SK-N-SH (cell line): ENCODE results near the gene ATP13A3. TPM values are rescaled to one million over a fixed set of nuclear protein-coding genes. Genes with fewer than 3 reads are reported as not detected.

Experiments used
- CTCF ChIA-PET: fragments of 300-600, 350-600 bp; formaldehyde crosslinking; extraction: SDS; loops from one replicate; lab custom pipeline; 2021; lab: Yijun Ruan, JAX
- POLR2A ChIA-PET: fragments of 350-600 bp; sonication (Branson Sonifier 250); formaldehyde crosslinking; extraction: SDS; loops from one replicate; lab custom pipeline; 2020; ENCODE audit warnings: antibody characterized with exemption, inconsistent platforms; lab: Yijun Ruan, JAX
- DNase-seq: peaks from one replicate; pipeline ENCODE4 v3.0.0; 2012
- H2AFZ ChIP-seq: fragments of 200-600 bp; sonication (generic); 2 replicates; pipeline ENCODE4 v1.8.1; 2016; ENCODE audit warnings: antibody characterized with exemption, mild to moderate bottlenecking, low read depth
- H3F3A ChIP-seq: fragments of 200-600 bp; sonication (generic); replicated peaks from 2 replicates; pipeline ENCODE3; 2016; ENCODE audit warnings: antibody characterized with exemption, mild to moderate bottlenecking; ENCODE audit not compliant: insufficient read depth
- H3K27ac ChIP-seq, 2 experiments: fragments of 200-500 bp in 1 of 2; fragments of 200-600 bp in 1 of 2; sonication (Bioruptor generic) in 1 of 2; sonication (generic), shearing (Covaris generic) in 1 of 2; 2 replicates each; pipeline versions ENCODE4 v1.5.1 to v1.6.1; 2014 to 2016; ENCODE audit warnings: low read depth in 2 of 2, inconsistent platforms in 1 of 2, low read length in 1 of 2, mild to moderate bottlenecking in 1 of 2, mixed read lengths in 1 of 2
- H3K27me3 ChIP-seq: fragments of 200-600 bp; sonication (generic), shearing (Covaris generic); 2 replicates; pipeline ENCODE4 v1.6.1; 2016; ENCODE audit warnings: mixed run types; ENCODE audit not compliant: insufficient read depth
- H3K36me3 ChIP-seq, 2 experiments: fragments of 200-500 bp in 1 of 2; fragments of 200-600 bp in 1 of 2; sonication (Bioruptor generic) in 1 of 2; sonication (generic) in 1 of 2; replicated peaks in 1 of 2; 2 replicates each; pipeline versions ENCODE3 to v1.5.1; 2014 to 2016; ENCODE audit warnings: low read length in 1 of 2, mild to moderate bottlenecking in 1 of 2; ENCODE audit not compliant: insufficient read depth in 2 of 2, control insufficient read depth in 1 of 2
- H3K4me1 ChIP-seq, 2 experiments: fragments of 200-500 bp in 1 of 2; fragments of 200-600 bp in 1 of 2; sonication (Bioruptor generic) in 1 of 2; sonication (generic), shearing (Covaris generic) in 1 of 2; 2 replicates each; pipeline versions ENCODE4 v1.5.1 to v1.6.1; 2014 to 2016; ENCODE audit warnings: low read depth in 1 of 2, low read length in 1 of 2, mixed run types in 1 of 2; ENCODE audit not compliant: insufficient read depth in 2 of 2, control insufficient read depth in 1 of 2
- H3K4me2 ChIP-seq: fragments of 200-600 bp; sonication (generic), shearing (Covaris generic); 2 replicates; pipeline ENCODE4 v1.6.1; 2017; ENCODE audit warnings: mixed run types
- H3K4me3 ChIP-seq, 2 experiments: fragments of 200-500 bp in 1 of 2; fragments of 200-600 bp in 1 of 2; sonication (Bioruptor generic) in 1 of 2; sonication (generic), shearing (Covaris generic) in 1 of 2; 2 replicates each; pipeline versions ENCODE4 v1.5.1 to v1.8.1; 2014 to 2016; ENCODE audit warnings: low read depth in 2 of 2, inconsistent platforms in 1 of 2, low read length in 1 of 2, mild to moderate bottlenecking in 1 of 2, mixed read lengths in 1 of 2, moderate library complexity in 1 of 2
- H3K79me2 ChIP-seq: fragments of 200-600 bp; sonication (generic); 2 replicates; pipeline ENCODE4 v1.8.1; 2017; ENCODE audit warnings: mild to moderate bottlenecking; ENCODE audit not compliant: insufficient read depth
- H3K9ac ChIP-seq: fragments of 200-600 bp; sonication (generic); 2 replicates; pipeline ENCODE4 v1.6.1; 2017; ENCODE audit warnings: mixed run types
- H3K9me2 ChIP-seq: fragments of 200-600 bp; sonication (generic); 2 replicates; pipeline ENCODE4 v1.6.1; 2017; ENCODE audit warnings: mixed run types
- H3K9me3 ChIP-seq: fragments of 200-600 bp; sonication (generic); 2 replicates; pipeline ENCODE4 v1.6.1; 2017; ENCODE audit warnings: mixed run types, mild to moderate bottlenecking, moderate library complexity
- H4K20me1 ChIP-seq: fragments of 200-600 bp; sonication (generic); 2 replicates; pipeline ENCODE4 v1.6.1; 2017; ENCODE audit warnings: mild to moderate bottlenecking, mixed run types; ENCODE audit not compliant: insufficient read depth
- CHD2 ChIP-seq: fragments of 150-350 bp; IDR thresholded peaks from 2 replicates; pipeline ENCODE4 v1.6.1; 2018; ENCODE audit warnings: low read length; ENCODE audit not compliant: partially characterized antibody
- ELF1 ChIP-seq: IDR thresholded peaks from 2 replicates; pipeline ENCODE4 v1.4.0; 2012
- EP300 ChIP-seq, 2 experiments: IDR thresholded peaks; 2 replicates each; pipeline versions ENCODE4 v1.4.0 to v1.6.1; 2012; ENCODE audit warnings: borderline replicate concordance in 1 of 2, low read depth in 1 of 2, low read length in 1 of 2
- EZH2phosphoT487 ChIP-seq: fragments of 200-600 bp; sonication (generic); IDR thresholded peaks from 2 replicates; pipeline ENCODE4 v1.6.1; 2017; ENCODE audit warnings: low read depth, mixed run types, mild to moderate bottlenecking, antibody characterized with exemption, moderate library complexity, borderline replicate concordance
- FOXJ3 ChIP-seq: sonication (generic); formaldehyde crosslinking; IDR thresholded peaks from 2 replicates; pipeline ENCODE4 v1.5.1; 2020; ENCODE audit warnings: mild to moderate bottlenecking, missing genetic modification reagents
- GABPA ChIP-seq: IDR thresholded peaks from 2 replicates; pipeline ENCODE4 v1.4.0; 2012; ENCODE audit warnings: low read depth, mild to moderate bottlenecking
- GATA2 ChIP-seq: sonication (generic); formaldehyde crosslinking; IDR thresholded peaks from 2 replicates; pipeline ENCODE4 v1.5.0; 2020; ENCODE audit warnings: mild to moderate bottlenecking, missing genetic modification reagents
- IRF3 ChIP-seq: fragments of 150-350 bp; IDR thresholded peaks from 2 replicates; pipeline ENCODE4 v1.6.1; 2016; ENCODE audit warnings: mild to moderate bottlenecking, low read depth, low read length
- MEF2A ChIP-seq: IDR thresholded peaks from 2 replicates; pipeline ENCODE4 v1.4.0; 2012; ENCODE audit warnings: low read depth, borderline replicate concordance
- NFIC ChIP-seq: IDR thresholded peaks from 2 replicates; pipeline ENCODE4 v1.4.0; 2012; ENCODE audit warnings: borderline replicate concordance
- NRF1 ChIP-seq: IDR thresholded peaks from 2 replicates; pipeline ENCODE4 v1.6.1; 2012; ENCODE audit warnings: low read depth, mild to moderate bottlenecking, low read length
- RCOR1 ChIP-seq: fragments of 150-350 bp; IDR thresholded peaks from 2 replicates; pipeline ENCODE4 v1.6.1; 2017; ENCODE audit warnings: antibody characterized with exemption, low read length
- RFX5 ChIP-seq: IDR thresholded peaks from 2 replicates; pipeline ENCODE4 v1.6.1; 2012; ENCODE audit warnings: mild to moderate bottlenecking, improper control_type of control experiment, low read length
- SIN3A ChIP-seq: IDR thresholded peaks from 2 replicates; pipeline ENCODE4 v1.6.1; 2012; ENCODE audit warnings: low read depth, mild to moderate bottlenecking, low read length, moderate library complexity, borderline replicate concordance
- USF2 ChIP-seq: fragments of 150-350 bp; IDR thresholded peaks from 2 replicates; pipeline ENCODE4 v1.6.1; 2017; ENCODE audit warnings: antibody characterized with exemption, low read length, low read depth, borderline replicate concordance
- WGBS: methylation state at CpG from one replicate; pipeline ENCODE4 v1.1.6; 2017; ENCODE audit warnings: low lambda C conversion rate; 5-methylcytosine and 5-hydroxymethylcytosine counted together
- polyA plus RNA-seq, 3 experiments: library from polyadenylated mRNA; depleted of rRNA; stranded (reverse); fragments of >200 nt; gene quantifications; 2 replicates each; pipeline ENCODE4 v1.2.3, GENCODE V29; 2012
- TF ChIP-seq, protein P1 (sequence below): IDR thresholded peaks from 2 replicates; pipeline ENCODE4 v1.6.1; 2012; ENCODE audit warnings: mild to moderate bottlenecking, low read depth, low read length, moderate library complexity
- TF ChIP-seq, protein P2 (sequence below): IDR thresholded peaks from 2 replicates; pipeline ENCODE4; 2012

ATP13A3 gene
- polyA plus RNA-seq, 1 of the 3 experiments (the other 2 are of a cell fraction), result 48.2 TPM

GRCh38 chr3:194527726-194528125, 40.9 kb upstream of the ATP13A3 start:
- Histone ChIP-seq H3K9ac (peak overlapping the region; percentile 52; the same call in 1 of the 2 replicates), H3K4me3 (no peak overlapping the region), H2AFZ (no peak overlapping the region), H4K20me1 (no peaks in the 10 kb centered on the region), H3K9me3 (no peaks in the 10 kb centered on the region), H3F3A (peaks cover 39% of the 10 kb centered on the region), H3K4me2 (no peak overlapping the region), H3K36me3 (no peaks in the 10 kb centered on the region), H3K27ac (peak overlapping the region in 1 of 2 experiments; percentile 94; a peak in 2 of 4 replicates), H3K4me1 (peaks cover 0 to 4% of the 10 kb centered on the region in 2 experiments; a peak in 1 of 4 replicates), H3K9me2 (no peaks in the 10 kb centered on the region), H3K27me3 (no peaks in the 10 kb centered on the region), H3K79me2 (0 out of 2 replicates have a peak, but pooled peaks cover 3% of the 10 kb centered on the region)
- WGBS, result 82% methylated on average over 2 of the region's 2 CpGs
- POLR2A ChIA-PET, result no interaction called here
- DNase-seq, result no peak
- TF ChIP-seq RFX5 (no peak), GATA2 (CRISPR knock-in tag) (no peak), GABPA (no peak), SIN3A (no peak), EP300 (IDR thresholded peaks at IDR 0.05; ENCODE audit: borderline replicate concordance in 1 of 2, low read depth in 1 of 2, low read length in 1 of 2) (no peak), MEF2A (no peak), NFIC (no peak), ELF1 (no peak), CHD2 (no peak)
- TF ChIP-seq, protein P1, sequence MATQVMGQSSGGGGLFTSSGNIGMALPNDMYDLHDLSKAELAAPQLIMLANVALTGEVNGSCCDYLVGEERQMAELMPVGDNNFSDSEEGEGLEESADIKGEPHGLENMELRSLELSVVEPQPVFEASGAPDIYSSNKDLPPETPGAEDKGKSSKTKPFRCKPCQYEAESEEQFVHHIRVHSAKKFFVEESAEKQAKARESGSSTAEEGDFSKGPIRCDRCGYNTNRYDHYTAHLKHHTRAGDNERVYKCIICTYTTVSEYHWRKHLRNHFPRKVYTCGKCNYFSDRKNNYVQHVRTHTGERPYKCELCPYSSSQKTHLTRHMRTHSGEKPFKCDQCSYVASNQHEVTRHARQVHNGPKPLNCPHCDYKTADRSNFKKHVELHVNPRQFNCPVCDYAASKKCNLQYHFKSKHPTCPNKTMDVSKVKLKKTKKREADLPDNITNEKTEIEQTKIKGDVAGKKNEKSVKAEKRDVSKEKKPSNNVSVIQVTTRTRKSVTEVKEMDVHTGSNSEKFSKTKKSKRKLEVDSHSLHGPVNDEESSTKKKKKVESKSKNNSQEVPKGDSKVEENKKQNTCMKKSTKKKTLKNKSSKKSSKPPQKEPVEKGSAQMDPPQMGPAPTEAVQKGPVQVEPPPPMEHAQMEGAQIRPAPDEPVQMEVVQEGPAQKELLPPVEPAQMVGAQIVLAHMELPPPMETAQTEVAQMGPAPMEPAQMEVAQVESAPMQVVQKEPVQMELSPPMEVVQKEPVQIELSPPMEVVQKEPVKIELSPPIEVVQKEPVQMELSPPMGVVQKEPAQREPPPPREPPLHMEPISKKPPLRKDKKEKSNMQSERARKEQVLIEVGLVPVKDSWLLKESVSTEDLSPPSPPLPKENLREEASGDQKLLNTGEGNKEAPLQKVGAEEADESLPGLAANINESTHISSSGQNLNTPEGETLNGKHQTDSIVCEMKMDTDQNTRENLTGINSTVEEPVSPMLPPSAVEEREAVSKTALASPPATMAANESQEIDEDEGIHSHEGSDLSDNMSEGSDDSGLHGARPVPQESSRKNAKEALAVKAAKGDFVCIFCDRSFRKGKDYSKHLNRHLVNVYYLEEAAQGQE, result no peak
- TF ChIP-seq, protein P2, sequence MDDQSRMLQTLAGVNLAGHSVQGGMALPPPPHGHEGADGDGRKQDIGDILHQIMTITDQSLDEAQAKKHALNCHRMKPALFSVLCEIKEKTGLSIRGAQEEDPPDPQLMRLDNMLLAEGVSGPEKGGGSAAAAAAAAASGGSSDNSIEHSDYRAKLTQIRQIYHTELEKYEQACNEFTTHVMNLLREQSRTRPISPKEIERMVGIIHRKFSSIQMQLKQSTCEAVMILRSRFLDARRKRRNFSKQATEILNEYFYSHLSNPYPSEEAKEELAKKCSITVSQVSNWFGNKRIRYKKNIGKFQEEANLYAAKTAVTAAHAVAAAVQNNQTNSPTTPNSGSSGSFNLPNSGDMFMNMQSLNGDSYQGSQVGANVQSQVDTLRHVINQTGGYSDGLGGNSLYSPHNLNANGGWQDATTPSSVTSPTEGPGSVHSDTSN, result no peak
- CTCF ChIA-PET, result no interaction called here

DNA sequence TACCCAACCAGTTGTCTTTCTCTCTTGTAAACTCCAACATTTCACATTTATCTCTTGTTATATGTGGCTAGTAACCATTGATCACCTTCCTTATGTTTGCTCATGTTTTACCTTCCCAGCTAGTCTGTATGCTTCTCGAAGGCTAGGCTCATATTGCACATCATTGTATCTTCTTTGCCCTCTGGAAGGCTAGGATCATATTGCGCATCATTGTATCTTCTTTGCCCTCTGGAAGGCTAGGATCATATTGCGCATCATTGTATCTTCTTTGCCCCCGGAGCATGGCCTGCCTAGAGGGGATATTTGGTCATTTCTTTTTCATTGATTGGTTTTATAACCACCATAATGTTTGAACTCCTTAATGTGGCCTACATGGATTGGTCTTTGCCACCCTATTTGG, 39.4 kb upstream of the ATP13A3 start:
- H3F3A ChIP-seq, result peaks cover 49% of the 10 kb centered on the region
- H3K4me1 ChIP-seq, result peaks cover 0 to 19% of the 10 kb centered on the region in 2 experiments; a peak in 1 of 4 replicates
- 0 out of 2 replicates have a peak, but pooled peaks cover 3% of the 10 kb centered on the region for H3K79me2 ChIP-seq
- H3K9ac ChIP-seq, result no peak overlapping the region
- H3K4me2 ChIP-seq, result peak overlapping the region; percentile 46; the same call in 1 of the 2 replicates
- peak overlapping the region in 1 of 2 experiments; percentile 94; a peak in 2 of 4 replicates for H3K27ac ChIP-seq
- ChIA-PET POLR2A (no interaction called here), CTCF (no interaction called here)
- no peaks in the 10 kb centered on the region for H3K9me2 ChIP-seq
- H3K4me3 ChIP-seq, result no peak overlapping the region
- no peak overlapping the region for H2AFZ ChIP-seq
- no peaks in the 10 kb centered on the region for H3K9me3 ChIP-seq
- no peaks in the 10 kb centered on the region for H3K36me3 ChIP-seq
- WGBS, result 91% methylated on average over 4 of the region's 4 CpGs
- no peaks in the 10 kb centered on the region for H4K20me1 ChIP-seq
- H3K27me3 ChIP-seq, result no peaks in the 10 kb centered on the region
- no peak for DNase-seq
- TF ChIP-seq IRF3 (no peak), EZH2phosphoT487 (no peak), GATA2 (CRISPR knock-in tag) (no peak), USF2 (no peak), SIN3A (no peak), FOXJ3 (CRISPR knock-in tag) (no peak), GABPA (no peak), RCOR1 (no peak), NRF1 (no peak), ELF1 (no peak), RFX5 (no peak)
- TF ChIP-seq, protein P2, result no peak
